ENCODE results near the gene AGAP1.

DNA sequence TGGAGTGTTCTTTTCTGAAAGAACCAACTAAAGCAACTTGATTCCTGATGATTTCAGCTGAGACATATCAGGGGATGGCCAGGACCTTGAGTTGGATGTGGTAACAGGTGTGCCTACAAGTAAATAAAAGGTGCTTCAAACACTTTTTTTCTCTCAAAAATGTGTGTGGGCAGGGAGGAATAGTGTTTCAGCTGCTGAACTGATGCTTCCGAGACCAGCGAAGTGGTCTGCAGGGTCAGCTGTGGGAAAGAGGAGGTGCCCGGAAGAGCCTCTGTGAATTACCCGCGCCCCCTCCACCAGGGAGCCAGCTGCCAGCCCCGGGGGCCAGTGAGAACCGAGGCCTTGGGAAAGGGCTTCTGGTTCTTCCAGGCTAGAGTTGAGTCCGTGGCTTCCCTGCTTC is 425.0 kb downstream of the AGAP1 start:
- TF ChIP-seq POLR2AphosphoS5 (IDR thresholded peaks at IDR 0.05; ENCODE audit: low read depth, low read length) (no peak), TAF1 (IDR thresholded peaks at IDR 0.05; ENCODE audit: borderline replicate concordance, insufficient read depth, low read length) (no peak)
- TF ChIP-seq, protein P1, sequence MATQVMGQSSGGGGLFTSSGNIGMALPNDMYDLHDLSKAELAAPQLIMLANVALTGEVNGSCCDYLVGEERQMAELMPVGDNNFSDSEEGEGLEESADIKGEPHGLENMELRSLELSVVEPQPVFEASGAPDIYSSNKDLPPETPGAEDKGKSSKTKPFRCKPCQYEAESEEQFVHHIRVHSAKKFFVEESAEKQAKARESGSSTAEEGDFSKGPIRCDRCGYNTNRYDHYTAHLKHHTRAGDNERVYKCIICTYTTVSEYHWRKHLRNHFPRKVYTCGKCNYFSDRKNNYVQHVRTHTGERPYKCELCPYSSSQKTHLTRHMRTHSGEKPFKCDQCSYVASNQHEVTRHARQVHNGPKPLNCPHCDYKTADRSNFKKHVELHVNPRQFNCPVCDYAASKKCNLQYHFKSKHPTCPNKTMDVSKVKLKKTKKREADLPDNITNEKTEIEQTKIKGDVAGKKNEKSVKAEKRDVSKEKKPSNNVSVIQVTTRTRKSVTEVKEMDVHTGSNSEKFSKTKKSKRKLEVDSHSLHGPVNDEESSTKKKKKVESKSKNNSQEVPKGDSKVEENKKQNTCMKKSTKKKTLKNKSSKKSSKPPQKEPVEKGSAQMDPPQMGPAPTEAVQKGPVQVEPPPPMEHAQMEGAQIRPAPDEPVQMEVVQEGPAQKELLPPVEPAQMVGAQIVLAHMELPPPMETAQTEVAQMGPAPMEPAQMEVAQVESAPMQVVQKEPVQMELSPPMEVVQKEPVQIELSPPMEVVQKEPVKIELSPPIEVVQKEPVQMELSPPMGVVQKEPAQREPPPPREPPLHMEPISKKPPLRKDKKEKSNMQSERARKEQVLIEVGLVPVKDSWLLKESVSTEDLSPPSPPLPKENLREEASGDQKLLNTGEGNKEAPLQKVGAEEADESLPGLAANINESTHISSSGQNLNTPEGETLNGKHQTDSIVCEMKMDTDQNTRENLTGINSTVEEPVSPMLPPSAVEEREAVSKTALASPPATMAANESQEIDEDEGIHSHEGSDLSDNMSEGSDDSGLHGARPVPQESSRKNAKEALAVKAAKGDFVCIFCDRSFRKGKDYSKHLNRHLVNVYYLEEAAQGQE (IDR thresholded peaks at IDR 0.05; ENCODE audit: insufficient read depth in 1 of 2, low read depth in 2 of 2, low read length in 2 of 2): no peak
